Liver (tissue), 3 donors: ENCODE data around the gene HOXB3.

ENCODE experiments used
- ATF3 ChIP-seq: IDR thresholded peaks from 2 replicates; pipeline ENCODE4 v1.6.1; 2016; ENCODE audit warnings: antibody characterized with exemption
- CTCF ChIP-seq: fragments of 150-350 bp; IDR thresholded peaks from 2 replicates; pipeline ENCODE4 v1.5.1; 2017; ENCODE audit warnings: improper control_type of control experiment, low read depth, low read length; ENCODE audit not compliant: missing input control
- MAX ChIP-seq: IDR thresholded peaks from 2 replicates; pipeline ENCODE4 v1.6.1; 2016; ENCODE audit warnings: antibody characterized with exemption
- RAD21 ChIP-seq, 2 donors: IDR thresholded peaks; 2 replicates each; pipeline ENCODE4 v1.6.1; 2016; ENCODE audit warnings: antibody characterized with exemption in 2 of 2, mild to moderate bottlenecking in 2 of 2
- REST ChIP-seq: IDR thresholded peaks from 2 replicates; pipeline ENCODE4 v1.6.1; 2016; ENCODE audit warnings: antibody characterized with exemption, mild to moderate bottlenecking
- donor health status: healthy.
- donor health status: healthy.

GRCh38 chr17:48530208-48530886 lies 59.7 kb downstream of the HOXB3 start:
- TF ChIP-seq CTCF (no peak), ATF3 (no peak), RAD21 (IDR thresholded peaks at IDR 0.05) (no peak), REST (no peak), MAX (no peak)
